VCaP (cell line): ENCODE results near the gene DUOXA1.
A peak's percentile ranks its signal among the peaks of the same experiment; 100 is the strongest.
"Not testable (repeated sequence)": the region's sequence is repeated elsewhere in the genome, so short reads cannot be mapped to it uniquely, and the experiment has no call there.

Experiments used
- H3K27ac ChIP-seq: fragments of 450-650 bp; 2 replicates; pipeline ENCODE4 v1.5.1; 2017
- CTCF ChIP-seq: fragments of 450-650 bp; conservative IDR thresholded peaks from 2 replicates; pipeline ENCODE4 v1.5.1; 2017; ENCODE audit warnings: mild to moderate bottlenecking, moderate library complexity

The DUOXA1 gene

DNA sequence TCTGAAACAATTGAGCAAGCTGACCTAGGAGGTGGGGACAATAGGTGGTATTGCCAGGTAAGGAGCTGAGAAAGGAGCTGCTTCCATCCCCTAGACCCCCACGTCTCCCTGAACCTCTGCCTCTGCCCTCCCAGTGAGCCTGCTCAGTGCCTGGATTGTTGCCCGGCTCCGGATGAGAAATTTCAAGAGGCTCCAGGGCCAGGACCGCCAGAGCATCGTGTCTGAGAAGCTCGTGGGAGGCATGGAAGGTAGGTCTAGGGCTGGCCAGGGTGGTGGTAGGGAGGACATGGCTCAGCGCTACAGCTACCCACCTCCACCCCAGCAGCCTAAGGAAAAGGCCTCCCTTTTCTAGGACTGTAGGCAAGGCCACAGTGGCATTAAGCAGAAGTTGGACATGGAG, 13.4 kb upstream of the DUOXA1 start:
- TF ChIP-seq CTCF: no peak
- H3K27ac ChIP-seq: no peak overlapping the region

GRCh38 chr15:45141386-45141785, 11.7 kb upstream of the DUOXA1 start:
- no peak overlapping the region for H3K27ac ChIP-seq
- no peak for TF ChIP-seq CTCF

GRCh38 chr15:45140557-45141250, 11.0 kb upstream of the DUOXA1 start:
- TF ChIP-seq CTCF: no peak
- H3K27ac ChIP-seq: no peak overlapping the region

DNA sequence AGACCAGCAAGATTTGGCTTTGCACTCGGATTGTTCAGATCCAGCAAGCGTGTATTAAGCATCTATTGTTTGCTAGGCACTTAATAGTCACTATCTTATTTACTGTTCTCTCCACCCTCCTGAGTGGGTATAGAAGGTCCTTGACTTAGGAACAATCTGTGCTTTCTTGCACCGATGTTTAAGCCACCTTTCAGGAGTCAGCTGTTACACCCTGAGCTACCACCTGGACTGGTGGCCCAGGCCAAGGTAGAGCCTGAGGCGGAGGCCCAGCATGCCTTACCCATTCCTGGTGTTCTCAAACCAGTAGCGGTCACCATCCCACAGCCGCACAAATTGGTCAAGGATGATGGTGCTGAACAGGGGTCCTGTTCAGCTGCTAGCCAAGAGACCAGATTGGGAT, 10.1 kb upstream of the DUOXA1 start:
- no peak overlapping the region; the same call in 1 of the 2 replicates for H3K27ac ChIP-seq
- TF ChIP-seq CTCF: no peak

DNA sequence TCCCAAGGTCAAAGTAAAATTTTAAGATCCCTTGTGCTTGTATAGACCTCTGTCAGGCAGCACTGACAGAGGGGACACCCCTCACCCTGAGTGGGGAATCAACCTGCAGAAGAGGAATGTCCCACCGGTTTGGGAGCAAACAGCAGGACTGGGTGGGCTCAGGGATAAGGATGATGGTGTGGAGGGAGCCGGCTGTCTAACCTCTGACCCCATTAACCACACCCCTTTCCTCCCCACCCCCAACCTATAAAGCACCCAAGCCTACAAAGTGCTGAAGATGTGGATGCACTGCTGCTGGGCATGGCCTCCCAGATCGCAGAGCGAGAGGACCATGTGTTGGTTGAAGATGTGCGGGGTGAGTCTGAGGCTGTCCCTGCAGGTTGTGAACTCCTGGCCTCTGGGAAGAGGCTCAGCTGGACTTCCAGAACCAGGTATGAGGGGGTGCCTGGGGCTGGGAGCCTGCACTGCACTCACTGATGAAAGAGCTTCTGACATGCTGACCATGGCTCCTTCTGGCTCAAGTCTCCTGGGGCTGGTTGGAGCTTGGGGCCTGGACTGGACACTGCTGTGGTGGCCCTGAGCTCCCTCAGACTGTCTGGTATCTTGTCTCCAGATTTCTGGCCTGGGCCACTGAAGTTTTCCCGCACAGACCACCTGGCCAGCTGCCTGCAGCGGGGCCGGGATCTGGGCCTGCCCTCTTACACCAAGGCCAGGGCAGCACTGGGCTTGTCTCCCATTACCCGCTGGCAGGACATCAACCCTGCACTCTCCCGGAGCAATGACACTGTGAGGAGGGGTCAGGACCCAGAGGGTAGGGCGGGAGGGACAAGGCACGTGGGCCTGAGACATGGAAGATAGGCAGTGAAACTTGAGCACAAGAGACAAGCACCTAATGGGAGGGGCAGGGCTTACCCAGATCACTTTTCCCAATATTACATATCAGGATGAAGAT, 9.4 kb upstream of the DUOXA1 start:
- no peak for TF ChIP-seq CTCF
- peak overlapping the region; percentile 34 for H3K27ac ChIP-seq

DNA sequence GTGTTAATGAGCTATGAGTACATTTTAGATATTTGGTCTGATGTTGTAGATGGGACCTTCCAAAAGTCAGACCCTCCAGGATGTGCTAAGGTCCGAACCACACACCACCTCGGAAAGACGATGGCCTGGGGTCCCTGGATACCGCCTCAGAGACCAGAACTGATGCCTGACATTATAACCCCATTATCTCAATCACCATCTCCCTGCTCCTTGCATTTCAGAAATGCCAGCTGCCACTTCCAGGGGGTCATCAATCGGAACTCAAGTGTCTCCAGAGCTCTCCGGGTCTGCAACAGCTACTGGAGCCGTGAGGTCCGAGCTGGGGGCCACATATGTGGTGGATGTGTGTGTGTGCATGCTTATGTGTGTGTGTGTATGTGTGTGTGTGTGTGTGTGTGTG, 8.0 kb upstream of the DUOXA1 start:
- H3K27ac ChIP-seq: no peak overlapping the region
- TF ChIP-seq CTCF: no peak

DNA sequence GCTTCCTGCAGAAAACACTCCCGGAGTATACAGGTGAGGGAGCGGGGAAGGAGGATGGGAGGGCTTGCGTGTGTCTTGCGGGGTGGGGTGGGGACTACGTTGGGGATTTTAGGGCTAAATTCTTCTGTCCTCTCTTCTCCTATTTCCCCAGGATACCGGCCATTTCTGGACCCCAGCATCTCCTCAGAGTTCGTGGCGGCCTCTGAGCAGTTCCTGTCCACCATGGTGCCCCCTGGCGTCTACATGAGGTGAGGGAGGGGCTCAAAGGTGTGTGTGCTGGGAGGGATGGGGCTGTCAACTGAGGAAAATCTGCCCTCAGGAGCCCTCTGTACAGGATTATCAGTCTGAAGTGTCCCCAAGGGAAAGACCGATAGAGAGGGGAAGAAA, 6.7 kb upstream of the DUOXA1 start:
- H3K27ac ChIP-seq: no peak overlapping the region
- TF ChIP-seq CTCF: no peak

- H3K27ac ChIP-seq: not testable (repeated sequence)
Measured at GRCh38 chr15:45135705-45136377, 6.2 kb upstream of the DUOXA1 start.
